NCI-H1694 treated with DMSO at 0.1 percent for 48 hours (cell line): ENCODE data around the gene TFEC.
"Not testable (repeated sequence)": the region's sequence is repeated elsewhere in the genome, so short reads cannot be mapped to it uniquely, and the experiment has no call there.

Experiments used
- DNase-seq: peaks from one replicate; lab custom pipeline; 2025; lab: John Stamatoyannopoulos, UW

Gene TFEC

DNA sequence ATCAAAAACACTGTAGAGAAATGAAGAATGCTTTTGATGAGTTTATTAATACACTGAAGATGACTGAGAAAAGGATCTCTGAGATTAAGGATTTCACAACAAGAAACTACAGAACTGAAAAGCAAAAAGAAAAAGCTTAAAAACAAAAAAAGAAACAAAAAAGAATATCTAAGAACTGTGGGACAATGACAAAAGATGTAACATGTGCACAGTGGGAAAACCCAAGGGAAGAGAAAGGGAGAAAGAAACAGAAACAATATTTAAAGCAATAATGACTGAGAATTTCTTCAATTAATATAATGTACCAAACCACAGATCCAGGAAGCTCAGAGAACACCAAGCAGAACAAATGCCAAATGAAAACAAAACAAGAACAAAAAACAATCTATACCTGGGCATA lies 42.2 kb downstream of the TFEC start:
- no peak for DNase-seq

DNA sequence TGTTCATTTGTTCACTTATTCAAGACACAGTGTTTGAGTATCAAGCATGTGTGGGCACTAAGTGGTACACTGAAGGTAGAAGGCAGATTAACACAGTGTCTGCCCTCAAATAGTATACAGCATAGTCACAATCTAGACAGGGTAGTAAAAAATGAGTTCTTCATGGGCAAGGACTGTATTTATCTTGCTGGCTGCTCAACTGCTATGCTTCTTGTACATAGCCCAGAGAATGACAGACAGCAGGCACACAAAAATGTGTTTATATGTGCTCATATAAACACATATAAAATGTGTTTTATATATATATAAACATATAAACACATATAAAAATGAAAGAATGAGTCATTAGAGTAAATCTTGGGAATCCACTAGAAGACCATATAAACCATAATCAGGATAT lies 43.1 kb downstream of the TFEC start:
- no peak for DNase-seq

DNA sequence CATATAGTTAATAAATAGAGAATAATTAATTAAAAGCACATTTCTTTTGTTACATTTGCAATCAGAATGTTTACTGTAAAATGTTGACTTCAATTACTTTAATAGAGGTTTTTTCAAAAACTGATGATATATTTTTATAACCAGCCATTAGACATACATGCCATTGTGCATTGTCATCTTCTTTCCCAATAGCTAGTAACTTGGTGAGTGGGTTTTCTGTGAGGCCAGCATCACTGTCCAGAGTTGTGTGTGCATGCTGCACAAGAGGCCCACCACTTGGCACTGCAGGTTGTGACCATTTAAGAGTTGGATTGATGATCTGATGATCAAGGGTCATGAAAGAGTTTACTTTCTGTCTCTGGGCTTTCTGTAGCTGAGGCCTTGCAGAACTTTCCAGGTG lies 46.5 kb downstream of the TFEC start:
- DNase-seq, result no peak

- DNase-seq, result no peak
These were observed 50.4 kb downstream of the TFEC start for GRCh38 chr7:115980159-115980558.

DNA sequence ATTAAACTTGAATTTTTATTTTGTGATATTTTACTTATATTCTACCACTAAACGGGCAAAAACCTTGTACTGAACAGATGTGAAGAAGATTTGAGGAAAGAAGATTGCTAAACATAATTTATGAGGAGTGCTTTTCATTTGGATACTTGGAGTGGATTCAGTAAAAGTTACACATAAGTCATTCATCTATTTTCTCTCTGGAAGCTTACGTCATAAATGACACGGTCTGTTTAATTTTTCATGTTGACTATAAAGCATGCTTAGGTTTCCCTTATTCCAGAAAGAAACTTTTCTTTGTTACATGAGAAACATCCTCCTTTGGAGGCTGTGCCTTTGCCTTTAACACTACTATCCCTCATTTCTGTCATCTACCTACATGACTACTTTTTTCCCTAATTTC lies 53.9 kb downstream of the TFEC start:
- no peak for DNase-seq

DNA sequence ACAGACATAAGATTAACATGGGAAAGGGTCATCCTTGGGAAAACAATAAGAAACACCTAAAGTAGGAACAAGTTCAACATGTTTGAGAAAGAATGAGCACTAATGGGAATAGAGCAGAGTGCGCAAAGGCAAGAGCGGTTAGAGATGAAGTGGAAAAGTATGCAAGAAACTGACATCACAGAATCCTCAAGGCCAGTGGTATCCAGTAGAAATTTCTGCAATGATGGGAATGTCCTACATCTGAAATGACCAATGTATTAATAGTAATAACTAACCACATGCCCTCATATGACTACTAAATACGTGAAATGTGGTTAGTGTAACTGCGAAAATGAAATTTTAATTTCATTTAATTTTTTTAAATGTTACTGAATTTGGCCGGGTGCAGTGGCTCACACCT lies 54.8 kb downstream of the TFEC start:
- no peak for DNase-seq

DNA sequence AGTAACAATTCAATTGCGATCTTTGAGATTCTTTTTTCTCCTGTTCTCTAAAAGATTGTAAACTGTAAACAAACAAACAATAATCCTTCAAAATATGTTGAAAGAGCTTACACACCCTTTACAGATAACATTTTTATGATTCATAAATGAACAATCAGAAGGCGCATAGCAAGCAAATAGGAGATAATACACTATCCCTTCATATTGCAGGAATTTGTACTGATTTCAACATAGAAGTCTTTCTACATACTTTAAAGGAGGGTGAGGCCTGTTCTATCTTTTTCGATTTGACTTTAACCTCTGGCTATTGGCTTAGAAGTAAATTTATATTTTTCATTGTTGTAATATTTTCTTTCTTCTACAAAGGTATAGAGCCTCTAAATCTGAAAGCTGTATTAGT lies 57.2 kb downstream of the TFEC start:
- DNase-seq, result no peak

DNA sequence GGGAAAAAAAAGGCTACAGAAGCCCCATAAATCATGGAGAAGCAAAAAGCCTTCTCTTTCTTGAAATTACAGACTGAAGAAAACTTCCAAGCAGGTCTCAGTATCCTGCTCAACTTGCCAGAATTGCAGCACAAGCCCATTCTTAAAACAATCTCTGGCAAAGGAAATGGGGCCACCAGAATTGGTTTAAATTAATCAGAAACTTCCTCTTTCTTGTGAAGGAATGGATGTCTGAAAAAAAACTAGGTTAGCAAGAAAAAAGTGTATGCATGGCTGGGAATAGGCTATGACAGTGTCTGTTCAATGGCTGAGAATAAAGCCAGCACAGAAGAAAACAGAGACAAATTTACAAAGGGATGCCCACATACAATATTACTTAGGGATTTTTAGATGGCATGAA lies 59.1 kb downstream of the TFEC start:
- DNase-seq, result no peak

DNA sequence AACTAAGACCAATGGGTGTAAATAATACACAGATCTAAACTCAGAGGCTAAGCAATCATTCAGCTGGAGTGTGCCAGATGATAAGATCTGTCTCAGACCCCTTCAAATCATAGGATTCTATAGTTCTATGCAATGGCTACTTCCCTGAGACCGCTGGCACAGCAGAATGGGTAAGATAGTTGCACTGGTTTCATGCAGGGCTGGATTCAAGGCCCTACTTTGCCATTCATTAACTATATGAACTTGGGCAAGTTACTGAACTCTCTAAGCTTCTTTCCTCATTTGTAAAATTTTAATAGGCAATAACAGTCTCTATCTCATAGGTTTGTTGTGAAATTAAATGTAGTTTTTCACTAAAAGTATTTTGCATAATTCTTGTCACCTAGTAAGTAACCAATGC lies 62.0 kb downstream of the TFEC start:
- no peak for DNase-seq

DNA sequence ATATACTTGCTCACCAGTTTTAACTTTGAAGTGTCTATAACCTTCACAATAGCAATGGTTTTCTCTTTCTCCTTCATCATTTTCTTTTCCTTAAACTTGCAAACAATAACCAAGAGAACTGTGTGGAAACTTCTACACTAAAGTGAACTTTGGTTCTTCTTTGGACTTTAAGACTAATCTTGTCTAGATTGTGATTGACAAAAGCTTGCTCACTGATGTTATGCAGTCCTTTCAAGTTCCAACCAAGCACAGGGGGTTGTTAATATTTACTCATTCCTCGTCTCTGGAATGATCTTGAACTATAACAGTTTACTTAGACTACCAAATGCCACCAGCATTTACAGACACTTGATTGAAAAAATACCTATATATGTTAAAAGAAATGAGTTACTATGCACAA lies 62.4 kb downstream of the TFEC start:
- DNase-seq, result no peak

DNA sequence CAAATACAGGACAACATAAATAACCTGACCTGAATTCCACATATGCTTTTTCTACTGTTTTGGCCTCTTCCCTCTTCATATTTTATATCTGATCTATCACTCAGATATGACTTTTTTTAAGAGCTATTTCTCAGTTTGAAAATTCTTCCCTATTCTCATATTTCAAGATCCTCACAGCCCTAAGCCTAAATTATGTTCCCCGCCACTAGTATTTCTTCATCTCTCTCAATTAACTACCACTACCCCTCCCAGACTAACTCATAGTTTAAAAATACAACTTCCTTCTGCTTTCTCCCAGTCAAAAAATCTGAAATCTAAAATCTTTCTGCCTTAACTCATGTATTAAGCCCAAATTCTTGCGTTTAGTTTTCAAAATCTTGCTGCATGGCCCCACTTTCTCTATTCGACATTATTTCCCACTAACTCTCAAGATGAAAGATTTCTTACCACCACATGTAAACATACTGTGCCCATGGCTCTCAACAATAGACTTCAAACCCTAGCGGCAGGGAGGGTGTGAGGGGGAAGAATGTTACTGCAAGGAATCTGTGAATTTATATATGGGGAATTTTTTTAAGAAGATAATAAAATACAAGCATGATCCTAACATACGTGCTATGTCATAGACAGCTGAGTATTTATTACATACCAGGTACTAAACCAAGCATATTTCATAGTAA lies 64.6 kb downstream of the TFEC start:
- no peak for DNase-seq

GRCh38 chr7:115965236-115965635 lies 65.3 kb downstream of the TFEC start:
- no peak for DNase-seq

DNA sequence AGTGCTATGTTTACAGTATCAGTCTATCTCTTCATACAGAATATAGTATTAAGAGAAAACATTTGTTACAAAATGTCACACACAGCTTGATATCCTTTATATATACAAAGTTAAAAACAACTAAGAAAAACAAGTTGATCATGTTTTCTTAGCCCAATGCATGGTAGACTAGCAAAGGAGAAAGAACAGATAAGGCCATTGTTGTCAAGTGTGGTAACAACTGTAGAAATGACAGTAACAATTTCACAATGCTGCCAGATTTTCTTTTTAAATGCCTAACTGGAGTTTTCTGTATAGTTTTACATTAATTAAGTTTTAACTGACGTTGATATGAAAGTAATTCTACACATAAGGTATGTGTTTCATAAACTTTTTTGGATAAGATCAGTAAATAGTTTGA lies 65.8 kb downstream of the TFEC start:
- DNase-seq, result no peak

GRCh38 chr7:115962340-115962739 lies 68.2 kb downstream of the TFEC start:
- no peak for DNase-seq

DNA sequence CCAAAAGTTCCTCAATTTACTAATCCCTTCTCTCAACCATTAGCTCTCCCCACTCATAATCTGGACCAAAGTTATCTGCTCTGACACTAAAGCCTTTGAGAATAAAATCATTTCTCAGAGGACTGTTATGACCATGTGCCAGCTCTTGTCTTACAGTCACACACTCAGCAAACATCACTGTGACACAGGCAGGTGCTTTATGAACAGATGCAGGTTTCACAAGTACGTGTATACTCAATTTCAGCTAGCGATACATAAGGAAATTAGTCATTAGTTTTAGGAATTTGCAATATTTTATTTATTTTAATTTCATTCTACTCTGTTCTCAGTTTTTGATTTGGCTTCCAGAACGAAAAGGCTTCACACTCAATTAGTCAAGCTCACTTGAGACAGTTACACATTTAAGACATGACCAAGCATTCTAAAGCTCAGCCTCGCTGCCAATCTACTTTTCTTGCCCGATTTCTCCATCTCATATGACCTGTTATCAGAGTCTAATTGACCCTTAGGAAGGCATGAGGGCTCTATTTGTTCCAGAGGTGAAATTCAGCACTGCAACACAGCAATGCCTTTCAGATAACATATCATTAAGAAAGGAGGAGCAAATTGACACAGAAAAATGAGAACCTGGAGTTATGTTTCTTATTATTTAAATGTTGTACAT lies 76.8 kb downstream of the TFEC start:
- no peak for DNase-seq

- DNase-seq, result no peak
These were observed 77.7 kb downstream of the TFEC start for GRCh38 chr7:115952832-115953231.

DNA sequence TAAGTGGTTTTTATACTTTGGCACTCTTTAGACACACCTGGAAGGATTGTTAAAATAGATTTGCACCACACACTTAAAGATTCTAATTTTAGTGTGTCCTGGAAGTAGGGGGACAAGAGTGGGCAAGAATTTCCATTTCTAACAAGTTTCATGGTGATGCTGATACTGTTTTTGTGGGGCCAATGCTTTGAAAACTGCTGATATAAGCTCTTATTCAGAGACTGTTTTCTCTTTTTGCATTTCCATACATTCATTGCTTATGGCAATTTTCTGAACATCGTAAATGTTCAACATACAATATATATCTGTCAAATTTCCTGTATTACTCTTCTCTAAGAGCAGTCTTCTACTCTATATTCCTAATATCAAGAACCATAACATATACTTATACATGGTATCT lies 79.0 kb downstream of the TFEC start:
- no peak for DNase-seq

DNA sequence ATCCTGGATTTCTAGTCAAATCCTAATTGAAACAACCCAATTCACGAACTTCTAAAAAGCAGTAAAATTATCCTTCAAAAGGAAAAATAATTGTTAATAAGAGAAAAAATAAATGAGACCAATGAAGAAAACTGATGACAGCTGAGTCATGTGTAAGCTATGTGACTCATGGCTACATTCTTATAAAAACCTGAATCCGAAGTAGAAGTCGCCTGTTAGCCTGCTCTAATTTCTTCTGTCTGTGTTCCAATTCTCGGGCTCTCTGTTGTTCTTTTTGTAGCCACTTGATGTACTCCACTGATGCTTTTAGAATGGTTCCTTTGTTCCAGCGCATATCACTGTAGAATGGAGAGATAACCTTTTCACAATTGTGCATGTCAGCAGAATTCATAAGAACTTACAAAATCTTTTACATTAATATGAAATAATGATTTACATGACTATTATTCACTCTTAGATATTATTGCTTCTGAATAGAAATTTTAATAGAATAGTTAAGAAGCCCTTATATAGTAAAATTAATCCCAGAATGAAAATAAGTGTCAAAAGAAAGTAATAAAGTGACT lies 88.8 kb downstream of the TFEC start:
- no peak for DNase-seq

GRCh38 chr7:115940460-115941060 lies 90.0 kb downstream of the TFEC start:
- DNase-seq, result no peak

- DNase-seq, result no peak
These were observed 92.6 kb downstream of the TFEC start for GRCh38 chr7:115937960-115938359.

GRCh38 chr7:115933471-115933870 lies 97.1 kb downstream of the TFEC start:
- DNase-seq, result no peak

- no peak for DNase-seq
These were observed 97.7 kb downstream of the TFEC start for GRCh38 chr7:115932880-115933279.

- DNase-seq, result not testable (repeated sequence)
These were observed 100.4 kb downstream of the TFEC start for GRCh38 chr7:115930184-115930583.
